Sigmoid colon (tissue), 7 donors: ENCODE results near the gene NCKAP5. TPM values are rescaled to one million over a fixed set of nuclear protein-coding genes. Genes with fewer than 3 reads are reported as not detected.

Experiments
- DNase-seq: peaks from one replicate; pipeline ENCODE4 v3.0.0-alpha.2; 2019
- H3K27ac ChIP-seq, 4 donors: fragments of 200-600 bp; sonication (generic); one replicate each; pipeline ENCODE4 v1.5.1; 2016 to 2019; ENCODE audit warnings: mild to moderate bottlenecking in 1 of 4
- H3K27me3 ChIP-seq, 3 donors: fragments of 200-600 bp; sonication (generic); one replicate each; pipeline ENCODE4 v1.5.1; 2019; ENCODE audit warnings: mild to moderate bottlenecking in 1 of 3
- H3K36me3 ChIP-seq, 4 donors: fragments of 200-600 bp; sonication (generic); one replicate each; pipeline ENCODE4 v1.5.1; 2016 to 2019
- H3K4me1 ChIP-seq, 4 donors: fragments of 200-600 bp; sonication (generic); one replicate each; pipeline ENCODE4 v1.5.1; 2017 to 2019
- H3K4me3 ChIP-seq, 4 donors: fragments of 200-600 bp; sonication (generic); one replicate each; pipeline ENCODE4 v1.5.1; 2017 to 2019; ENCODE audit warnings: mild to moderate bottlenecking in 2 of 4, moderate library complexity in 1 of 4
- H3K9me3 ChIP-seq, 4 donors: fragments of 200-600 bp in 3 of 4; sonication (generic) in 3 of 4; one replicate each; pipeline versions ENCODE4 v1.5.1 to v1.6.1; 2013 to 2019
- CTCF ChIP-seq, 4 experiments: fragments of 450-650 bp in 3 of 4; fragments of 200-600 bp in 1 of 4; IDR thresholded peaks; one replicate each; pipeline ENCODE4 v1.5.1; 2016 to 2019; ENCODE audit warnings: antibody characterized with exemption in 4 of 4, mild to moderate bottlenecking in 3 of 4, moderate library complexity in 2 of 4
- EP300 ChIP-seq, 4 donors: sonication (generic); formaldehyde crosslinking; IDR thresholded peaks; one replicate each; pipeline ENCODE4 v1.6.1; 2017; ENCODE audit warnings: antibody characterized with exemption in 4 of 4
- POLR2A ChIP-seq, 2 donors: fragments of 450-650 bp; IDR thresholded peaks; one replicate each; pipeline ENCODE4 v1.6.1; 2016; ENCODE audit warnings: antibody characterized with exemption in 2 of 2, mild to moderate bottlenecking in 2 of 2, moderate library complexity in 2 of 2
- POLR2AphosphoS5 ChIP-seq, 4 donors: sonication (generic); formaldehyde crosslinking; IDR thresholded peaks; one replicate each; pipeline ENCODE4 v1.6.1; 2017; ENCODE audit warnings: antibody characterized with exemption in 4 of 4
- WGBS, 2 donors: extraction: QIAGEN DNeasy Blood & Tissue Kit; methylation state at CpG; one replicate each; pipeline ENCODE4 v1.1.7; 2013; 5-methylcytosine and 5-hydroxymethylcytosine counted together
- intact Hi-C: fragments of 100-400 bp; cut with DNase I; formaldehyde crosslinking; loops from one replicate; pipeline ENCODE4 v1.15.1; 2023
- polyA plus RNA-seq, 3 donors: library from polyadenylated mRNA; stranded (reverse); fragments of 200-250 nt; gene quantifications; one replicate each; pipeline ENCODE4 v1.2.3, GENCODE V29; 2013
- total RNA-seq, 4 donors: library from RNA; depleted of rRNA; stranded (reverse); fragments of >200 nt; gene quantifications; one replicate each; pipeline ENCODE4 v1.1.0, GENCODE V29; 2016
- donor health status: healthy with polysubstance abuse.
- donor health status: Bipolar disorder and iron deficiency.
- donor health status: healthy.

Gene NCKAP5
- total and polyA plus RNA-seq, 7 donors = under 0.01 to 3.7 (median 0.60) TPM

GRCh38 chr2:132662732-132663131, 905.5 kb downstream of the NCKAP5 start:
- H3K4me1 ChIP-seq = no peaks in the 10 kb centered on the region
- 57 to 59% methylated on average over 3 of the region's 3 CpGs for WGBS, 2 donors

GRCh38 chr2:132659331-132659730, 908.9 kb downstream of the NCKAP5 start:
- WGBS, 2 donors = 90 to 94% methylated on average over 3 of the region's 3 CpGs
- no peak for TF ChIP-seq EP300 (IDR thresholded peaks at IDR 0.05)
- no peak for TF ChIP-seq POLR2A (IDR thresholded peaks at IDR 0.05)
- TF ChIP-seq CTCF (IDR thresholded peaks at IDR 0.05) = no peak
- no peak for TF ChIP-seq POLR2AphosphoS5 (IDR thresholded peaks at IDR 0.05)
- Histone ChIP-seq H3K36me3 (no peaks in the 10 kb centered on the region), H3K27ac (no peak overlapping the region), H3K9me3 (no peaks in the 10 kb centered on the region), H3K4me3 (no peak overlapping the region), H3K27me3 (no peaks in the 10 kb centered on the region), H3K4me1 (no peaks in the 10 kb centered on the region)
- DNase-seq = no peak
- intact Hi-C loops = no loop called here

More at GRCh38 chr2:132662732-132663131, 905.5 kb downstream of the NCKAP5 start:
- no peak for TF ChIP-seq EP300 (IDR thresholded peaks at IDR 0.05)
- no peak for DNase-seq
- Histone ChIP-seq H3K4me3 (no peak overlapping the region), H3K27ac (no peak overlapping the region), H3K36me3 (no peaks in the 10 kb centered on the region), H3K9me3 (no peaks in the 10 kb centered on the region), H3K27me3 (peaks cover 0 to 5% (median 0%) of the 10 kb centered on the region in 3 donors)
- intact Hi-C loops = no loop called here

GRCh38 chr2:132656266-132656975, 911.8 kb downstream of the NCKAP5 start:
- no peak overlapping the region for H3K4me3 ChIP-seq
- H3K27ac ChIP-seq = no peak overlapping the region
- 61 to 67% methylated on average over 7 of the region's 7 CpGs for WGBS, 2 donors
- H3K36me3 ChIP-seq = no peaks in the 10 kb centered on the region
- TF ChIP-seq EP300 (IDR thresholded peaks at IDR 0.05) (no peak), POLR2AphosphoS5 (IDR thresholded peaks at IDR 0.05) (no peak), POLR2A (IDR thresholded peaks at IDR 0.05) (no peak), CTCF (IDR thresholded peaks at IDR 0.05) (no peak)
- no peaks in the 10 kb centered on the region for H3K4me1 ChIP-seq
- H3K9me3 ChIP-seq = no peaks in the 10 kb centered on the region
- intact Hi-C loops = no loop called here
- no peaks in the 10 kb centered on the region for H3K27me3 ChIP-seq
- DNase-seq = no peak

DNA sequence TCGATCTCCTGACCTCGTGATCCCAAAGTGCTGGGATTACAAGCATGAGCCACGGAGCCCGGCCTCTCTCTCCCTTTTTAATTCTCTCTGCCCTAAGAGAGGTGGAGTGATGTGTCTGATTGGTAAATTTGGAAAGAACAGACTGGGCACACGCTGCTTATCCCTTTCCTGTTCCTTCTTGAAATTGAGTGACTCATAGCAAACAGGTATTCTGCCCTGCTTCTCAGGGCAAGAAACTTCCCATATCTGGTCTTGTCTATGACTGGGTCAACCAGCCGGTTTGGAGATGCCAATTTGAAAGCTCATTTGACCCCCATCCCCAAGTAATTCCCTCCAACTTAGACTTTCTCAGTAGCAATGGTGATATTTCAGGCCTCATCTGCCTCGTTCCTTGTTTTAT, 913.3 kb downstream of the NCKAP5 start:
- H3K9me3 ChIP-seq = no peaks in the 10 kb centered on the region
- 94% methylated on average over 7 of the region's 7 CpGs for WGBS, 2 donors
- TF ChIP-seq POLR2AphosphoS5 (IDR thresholded peaks at IDR 0.05) = no peak
- no peak for TF ChIP-seq CTCF (IDR thresholded peaks at IDR 0.05)
- no peak for TF ChIP-seq EP300 (IDR thresholded peaks at IDR 0.05)
- TF ChIP-seq POLR2A (IDR thresholded peaks at IDR 0.05) = no peak

GRCh38 chr2:132654335-132654734, 913.9 kb downstream of the NCKAP5 start:
- H3K9me3 ChIP-seq = no peaks in the 10 kb centered on the region
- H3K27me3 ChIP-seq = no peaks in the 10 kb centered on the region
- H3K36me3 ChIP-seq = no peaks in the 10 kb centered on the region
- TF ChIP-seq CTCF (IDR thresholded peaks at IDR 0.05) (no peak), EP300 (IDR thresholded peaks at IDR 0.05) (no peak), POLR2AphosphoS5 (IDR thresholded peaks at IDR 0.05) (no peak), POLR2A (IDR thresholded peaks at IDR 0.05) (no peak)
- intact Hi-C loops = no loop called here
- WGBS, 2 donors = 65 to 68% methylated on average over 4 of the region's 4 CpGs
- H3K27ac ChIP-seq = no peak overlapping the region
- H3K4me1 ChIP-seq = no peaks in the 10 kb centered on the region
- no peak overlapping the region for H3K4me3 ChIP-seq
- no peak for DNase-seq

More for the DNA sequence above, 913.3 kb downstream of the NCKAP5 start:
- intact Hi-C loops = no loop called here
- Histone ChIP-seq H3K27me3 (no peaks in the 10 kb centered on the region), H3K27ac (no peak overlapping the region), H3K4me3 (no peak overlapping the region), H3K36me3 (no peaks in the 10 kb centered on the region), H3K4me1 (no peaks in the 10 kb centered on the region)
- no peak for DNase-seq
